Kidney (tissue), 14 donors: ENCODE data around the gene ANKLE1. TPM values are rescaled to one million over a fixed set of nuclear protein-coding genes. Genes with fewer than 3 reads are reported as not detected.

Source experiments
- DNase-seq, 5 donors: peaks; one replicate each; pipeline ENCODE4 v3.0.0-alpha.2; 2013 to 2020
- FAIRE-seq: peaks from 2 replicates; lab custom pipeline; 2012; peaks lifted over from hg19 to GRCh38; lab: Jason Lieb, UNC
- H3K27ac ChIP-seq, 2 donors: one replicate each; pipeline ENCODE4 v1.7.0; 2013; ENCODE audit warnings: low read depth in 2 of 2, low read length in 2 of 2, inconsistent platforms in 1 of 2
- H3K27me3 ChIP-seq: one replicate; pipeline ENCODE4 v1.7.1; 2013; ENCODE audit warnings: low read length, inconsistent platforms; ENCODE audit not compliant: control insufficient read depth, insufficient read depth
- H3K36me3 ChIP-seq, 3 donors: one replicate each; pipeline versions ENCODE4 v1.7.0 to v1.7.1; 2013; ENCODE audit warnings: low read length in 3 of 3, control low read depth in 1 of 3, inconsistent platforms in 1 of 3; ENCODE audit not compliant: insufficient read depth in 3 of 3, control insufficient read depth in 2 of 3
- H3K4me1 ChIP-seq, 3 donors: one replicate each; pipeline versions ENCODE4 v1.7.0 to v1.7.1; 2013; ENCODE audit warnings: low read length in 3 of 3, inconsistent platforms in 1 of 3, low read depth in 1 of 3; ENCODE audit not compliant: control insufficient read depth in 2 of 3, insufficient read depth in 2 of 3
- H3K4me3 ChIP-seq, 3 donors: one replicate each; pipeline versions ENCODE4 v1.7.0 to v1.8.1; 2013; ENCODE audit warnings: low read length in 3 of 3, control low read depth in 1 of 3, inconsistent platforms in 1 of 3
- H3K9ac ChIP-seq, 3 donors: one replicate each; pipeline versions ENCODE4 v1.7.0 to v1.7.1; 2013; ENCODE audit warnings: low read length in 3 of 3, control low read depth in 1 of 3, inconsistent platforms in 1 of 3
- H3K9me3 ChIP-seq, 3 donors: one replicate each; pipeline versions ENCODE4 v1.7.0 to v1.7.1; 2013; ENCODE audit warnings: low read length in 3 of 3, control low read depth in 1 of 3, inconsistent platforms in 1 of 3; ENCODE audit not compliant: control insufficient read depth in 2 of 3, insufficient read depth in 1 of 3
- CTCF ChIP-seq: IDR thresholded peaks from 3 replicates; pipeline ENCODE4 v1.5.1; 2012; ENCODE audit warnings: mild to moderate bottlenecking, moderate library complexity, borderline replicate concordance; ENCODE audit not compliant: insufficient read depth; ENCODE audit errors: extremely low read depth
- intact Hi-C: fragments of 100-400 bp; cut with DNase I; formaldehyde crosslinking; loops from one replicate; pipeline ENCODE4 v1.11.1; 2022
- polyA plus RNA-seq: library from polyadenylated mRNA; stranded (reverse); fragments of 350-450 nt; fragmentation: Illumina TruSeq; extraction: RNeasy Lipid Tissue Mini Kit (QIAGEN cat#74804); gene quantifications from one replicate; pipeline ENCODE4 v1.2.3, GENCODE V29; 2014; ENCODE audit warnings: low read depth, low replicate concordance; ENCODE audit not compliant: insufficient read depth
- total RNA-seq: library from RNA; stranded (reverse); fragmentation: NEBNext Ultra II Directional; extraction: Animal tissue kit (Norgen Biotek cat#: 25700); gene quantifications from one replicate; pipeline ENCODE4 v1.2.1, GENCODE V29; 2021
- donor health status: control.
- donor health status: control.
- donor health status: control.
- donor health status: control.
- donor health status: control.
- donor health status: DM: yes; HTN: yes; CAD: no.
- donor health status: Normal renal cell carcinoma (clear cell type).

The ANKLE1 gene
- total and polyA plus RNA-seq, 2 donors from 2014 or later: 0.54 TPM; not detected in 1

- Histone ChIP-seq H3K4me1 (peaks cover 0 to 27% (median 15%) of the 10 kb centered on the region in 3 donors), H3K27ac (peak within 1 kb of the TSS; percentile 93 to 97), H3K9ac (peak within 1 kb of the TSS; percentile 65 to 88 (median 88)), H3K36me3 (no peaks in the 10 kb centered on the region), H3K4me3 (peak within 1 kb of the TSS; percentile 82 to 93 (median 92)), H3K9me3 (no peaks in the 10 kb centered on the region), H3K27me3 (no peaks in the 10 kb centered on the region)
- peak; percentile 57 for FAIRE-seq
- intact Hi-C loops: no loop called here
- peak; percentile 99 to 100 (median 99) for DNase-seq
- peak; percentile 62 for TF ChIP-seq CTCF
Measured at GRCh38 chr19:17305517-17306284, 24.0 kb downstream of the ANKLE1 start, which contains the start of gene MRPL34. TSS of gene MRPL34 (plus strand) at chr19:17305872. CDS start at chr19:17305893, 21 bp downstream.

- intact Hi-C loops: no loop called here
- DNase-seq: peak in 1 of 5 donors; percentile 58
- H3K9me3 ChIP-seq: no peaks in the 10 kb centered on the region
- no peaks in the 10 kb centered on the region for H3K36me3 ChIP-seq
- H3K9ac ChIP-seq: peak overlapping the region in 2 of 3 donors; percentile 88
- TF ChIP-seq CTCF: no peak
- peaks cover 0 to 29% (median 15%) of the 10 kb centered on the region in 3 donors for H3K4me1 ChIP-seq
- peak overlapping the region; percentile 93 to 97 for H3K27ac ChIP-seq
- peak overlapping the region; percentile 82 to 93 (median 92) for H3K4me3 ChIP-seq
- H3K27me3 ChIP-seq: no peaks in the 10 kb centered on the region
- FAIRE-seq: no peak
Measured at GRCh38 chr19:17306285-17306714, 24.6 kb downstream of the ANKLE1 start.

- intact Hi-C loops: no loop called here
- Histone ChIP-seq H3K36me3 (no peaks in the 10 kb centered on the region), H3K27ac (no peak overlapping the region), H3K27me3 (no peaks in the 10 kb centered on the region), H3K9ac (no peak overlapping the region), H3K9me3 (no peaks in the 10 kb centered on the region), H3K4me3 (no peak overlapping the region), H3K4me1 (peaks cover 0 to 30% (median 15%) of the 10 kb centered on the region in 3 donors)
- no peak for FAIRE-seq
- TF ChIP-seq CTCF: no peak
- DNase-seq: no peak
Measured at GRCh38 chr19:17307876-17308377, 26.2 kb downstream of the ANKLE1 start.
